LNCaP clone FGC (cell line): ENCODE measurements around the gene PPP3CA.

Experiments used
- DNase-seq: peaks from one replicate; pipeline ENCODE4 v3.0.0-alpha.2; 2011; ENCODE audit warnings: low read depth
- H3K4me3 ChIP-seq: 2 replicates; pipeline ENCODE4 v1.5.1; 2011; ENCODE audit warnings: mild to moderate bottlenecking, low read depth, low read length, control low read depth
- TF ChIP-seq, protein P1 (sequence below): IDR thresholded peaks from 2 replicates; pipeline ENCODE4 v1.5.1; 2012; ENCODE audit warnings: mild to moderate bottlenecking; ENCODE audit not compliant: control insufficient read depth, insufficient read depth; ENCODE audit errors: extremely low read depth

The PPP3CA gene

GRCh38 chr4:101290654-101291053 lies 56.7 kb downstream of the PPP3CA start:
- DNase-seq, result no peak
- TF ChIP-seq, protein P1, sequence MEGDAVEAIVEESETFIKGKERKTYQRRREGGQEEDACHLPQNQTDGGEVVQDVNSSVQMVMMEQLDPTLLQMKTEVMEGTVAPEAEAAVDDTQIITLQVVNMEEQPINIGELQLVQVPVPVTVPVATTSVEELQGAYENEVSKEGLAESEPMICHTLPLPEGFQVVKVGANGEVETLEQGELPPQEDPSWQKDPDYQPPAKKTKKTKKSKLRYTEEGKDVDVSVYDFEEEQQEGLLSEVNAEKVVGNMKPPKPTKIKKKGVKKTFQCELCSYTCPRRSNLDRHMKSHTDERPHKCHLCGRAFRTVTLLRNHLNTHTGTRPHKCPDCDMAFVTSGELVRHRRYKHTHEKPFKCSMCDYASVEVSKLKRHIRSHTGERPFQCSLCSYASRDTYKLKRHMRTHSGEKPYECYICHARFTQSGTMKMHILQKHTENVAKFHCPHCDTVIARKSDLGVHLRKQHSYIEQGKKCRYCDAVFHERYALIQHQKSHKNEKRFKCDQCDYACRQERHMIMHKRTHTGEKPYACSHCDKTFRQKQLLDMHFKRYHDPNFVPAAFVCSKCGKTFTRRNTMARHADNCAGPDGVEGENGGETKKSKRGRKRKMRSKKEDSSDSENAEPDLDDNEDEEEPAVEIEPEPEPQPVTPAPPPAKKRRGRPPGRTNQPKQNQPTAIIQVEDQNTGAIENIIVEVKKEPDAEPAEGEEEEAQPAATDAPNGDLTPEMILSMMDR, result no peak
- no peak overlapping the region for H3K4me3 ChIP-seq

GRCh38 chr4:101289306-101289705 lies 58.0 kb downstream of the PPP3CA start:
- no peak for DNase-seq
- TF ChIP-seq, protein P1, result no peak
- H3K4me3 ChIP-seq, result no peak overlapping the region

DNA sequence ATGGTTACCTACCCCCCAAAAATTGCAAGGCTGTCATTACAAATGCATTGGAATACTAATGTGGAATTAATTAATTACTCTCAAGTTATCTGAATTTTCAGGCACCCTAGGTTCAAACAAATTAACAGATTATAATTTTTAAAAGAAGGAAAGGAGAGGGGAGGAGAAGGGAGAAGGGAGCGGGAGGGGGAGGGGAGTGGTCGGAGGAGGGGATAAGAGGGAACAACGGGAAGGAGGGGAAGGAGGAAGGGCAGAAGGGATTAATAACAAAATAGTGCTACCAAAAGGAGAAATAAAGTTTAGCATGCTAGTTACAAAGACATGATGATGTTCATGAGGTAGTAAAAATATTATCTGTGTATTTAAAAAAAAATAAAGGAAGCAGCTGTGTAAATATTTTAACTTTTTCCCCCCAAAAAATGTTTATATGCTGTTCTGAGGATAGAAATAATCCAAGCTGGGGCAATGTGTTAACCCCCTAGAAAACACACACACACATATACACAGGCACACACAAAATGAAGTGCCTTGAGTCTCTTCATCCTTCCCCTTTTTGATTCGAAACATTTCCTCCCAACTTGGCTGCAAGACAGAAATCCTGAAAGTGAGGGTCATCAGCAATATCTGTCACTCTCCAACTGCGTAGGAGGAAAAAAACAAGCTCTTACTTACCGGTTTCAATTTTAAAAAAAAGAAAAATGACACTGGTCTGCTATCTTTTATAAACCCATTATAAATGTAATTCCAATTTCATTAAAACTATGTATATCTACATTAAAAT lies 58.8 kb downstream of the PPP3CA start:
- H3K4me3 ChIP-seq, result no peak overlapping the region; the same call in 1 of the 2 replicates
- TF ChIP-seq, protein P1, result no peak
- no peak for DNase-seq

DNA sequence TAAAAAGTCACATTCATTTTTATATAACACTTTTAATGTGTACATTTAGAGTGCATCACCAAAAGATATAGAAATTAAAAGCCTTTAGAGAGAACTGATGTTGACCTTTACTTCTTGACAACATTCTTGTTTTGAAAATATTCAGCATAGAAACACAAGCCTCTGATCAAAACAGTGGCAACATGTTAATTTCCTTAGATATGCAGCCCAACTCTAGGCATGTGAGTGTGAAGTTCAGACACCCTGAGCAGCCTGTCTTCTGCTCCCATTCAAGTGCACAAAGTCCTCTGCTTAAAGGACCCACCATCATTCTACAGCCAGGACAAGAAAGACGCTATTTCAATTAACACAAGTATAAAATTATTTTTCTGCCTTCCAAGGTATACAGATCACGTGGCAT lies 60.0 kb downstream of the PPP3CA start:
- DNase-seq, result no peak
- H3K4me3 ChIP-seq, result no peak overlapping the region
- TF ChIP-seq, protein P1, result no peak

DNA sequence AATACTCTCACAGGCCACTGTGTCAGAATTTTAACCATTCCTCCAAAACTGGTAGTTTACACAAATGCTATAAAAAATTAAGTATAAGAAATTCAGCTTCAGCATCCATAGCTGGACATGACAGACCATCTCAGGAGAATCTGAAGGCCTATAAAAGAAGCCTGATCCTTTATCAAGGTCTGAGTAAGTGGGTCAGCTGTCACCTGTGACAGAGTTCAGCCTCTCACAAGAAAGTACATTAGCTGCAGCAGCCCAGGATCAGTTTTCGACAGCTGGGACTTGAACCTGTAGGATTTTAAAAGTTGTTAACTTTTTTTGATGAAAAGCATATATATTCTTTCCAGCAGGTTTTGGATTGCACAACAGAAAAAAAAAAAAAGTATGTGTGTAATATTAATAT lies 60.7 kb downstream of the PPP3CA start:
- no peak for DNase-seq
- TF ChIP-seq, protein P1, result no peak
- no peak overlapping the region for H3K4me3 ChIP-seq

DNA sequence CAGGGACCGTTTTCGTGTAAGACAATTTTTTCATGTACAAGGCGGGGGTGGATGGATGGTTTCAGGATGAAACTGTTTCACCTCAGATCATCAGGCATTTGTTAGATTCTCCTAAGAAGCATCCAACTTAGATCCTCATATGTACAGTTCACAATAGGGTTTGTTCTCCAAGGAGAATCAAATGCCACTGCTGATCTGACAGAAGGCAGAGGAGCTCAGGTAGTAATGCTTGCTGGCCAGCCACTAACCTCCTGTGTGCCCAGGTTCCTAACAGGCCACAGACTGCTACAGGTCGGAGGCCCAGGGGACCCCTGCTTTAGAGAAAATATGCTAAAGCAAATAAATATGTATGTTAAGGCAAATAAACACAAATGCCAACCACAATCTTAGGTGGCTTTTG lies 61.3 kb downstream of the PPP3CA start:
- TF ChIP-seq, protein P1, result no peak
- DNase-seq, result no peak
- no peak overlapping the region for H3K4me3 ChIP-seq

- no peak overlapping the region for H3K4me3 ChIP-seq
- TF ChIP-seq, protein P1, result no peak
- no peak for DNase-seq
Observed at GRCh38 chr4:101284546-101284945, 62.8 kb downstream of the PPP3CA start.
